DMS 273 (cell line): ENCODE measurements around the gene CFAP97D2.
A peak's percentile ranks its signal among the peaks of the same experiment; 100 is the strongest.
"Not testable (repeated sequence)": the region's sequence is repeated elsewhere in the genome, so short reads cannot be mapped to it uniquely, and the experiment has no call there.

Experiments
- DNase-seq: peaks from one replicate; lab custom pipeline; 2025; ENCODE audit not compliant: unreplicated experiment; lab: John Stamatoyannopoulos, UW

The CFAP97D2 gene

DNA sequence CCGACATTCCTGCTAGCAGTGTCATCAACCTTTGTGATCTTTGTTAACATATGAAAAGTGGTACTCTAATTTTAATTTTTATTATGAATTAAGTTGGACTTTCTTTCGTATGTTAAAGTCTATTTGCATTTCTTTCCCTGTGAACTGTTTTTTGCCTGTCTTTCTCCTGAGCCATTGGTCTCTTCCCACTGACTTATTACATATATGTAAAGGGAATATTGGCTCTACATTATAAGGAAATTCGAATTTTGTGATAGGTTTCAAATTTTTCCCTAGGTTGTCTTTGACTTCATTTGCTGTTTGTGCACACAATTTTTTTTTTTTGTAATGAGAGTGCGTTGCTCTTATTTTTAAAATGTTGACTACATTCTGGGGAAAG is 55.2 kb downstream of the CFAP97D2 start:
- DNase-seq: no peak

DNA sequence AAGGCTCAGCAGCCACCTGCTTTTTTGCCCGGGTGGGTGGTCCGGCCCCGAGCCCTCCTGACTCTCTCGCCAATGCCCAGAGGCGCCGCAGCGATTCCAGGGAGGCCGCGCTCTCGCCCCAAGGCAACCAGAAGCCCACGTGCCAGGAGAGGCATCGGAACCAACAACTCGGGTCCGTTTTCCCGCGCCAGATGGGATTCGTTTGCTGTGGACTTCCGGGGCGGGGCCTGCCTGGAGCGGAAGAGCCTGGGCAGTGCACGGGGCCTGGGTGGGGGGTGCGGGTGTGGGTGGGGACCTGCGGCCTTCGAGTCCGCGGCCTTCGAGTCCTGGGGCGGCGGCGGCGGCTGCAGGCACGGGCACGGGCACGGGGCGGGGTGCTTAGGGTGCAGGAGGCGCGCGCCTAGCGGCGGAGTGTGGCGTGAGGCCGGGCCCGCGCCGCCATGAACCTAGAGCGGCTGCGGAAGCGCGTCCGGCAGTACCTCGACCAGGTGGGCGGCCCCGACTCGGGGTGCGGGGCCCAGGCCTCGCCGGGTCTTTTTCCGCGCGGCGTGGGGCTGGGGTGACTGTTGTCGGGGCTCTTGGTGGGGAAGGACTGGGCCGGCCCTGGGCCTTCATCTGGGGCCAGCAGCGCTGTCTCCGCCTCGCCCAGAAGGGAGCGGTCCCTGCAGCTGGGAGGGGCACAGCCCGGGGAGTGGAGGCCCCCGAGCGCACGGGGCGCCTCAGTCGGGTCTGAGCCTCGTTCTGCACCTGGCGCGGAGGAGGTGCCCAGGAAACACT is 55.8 kb downstream of the CFAP97D2 start, which contains the start of gene CDC16:
TSS of gene CDC16 (plus strand) at position 253 of the 777 bp plus-strand sequence. CDS start at position 441, 188 bp downstream.
- DNase-seq: peak; percentile 95

DNA sequence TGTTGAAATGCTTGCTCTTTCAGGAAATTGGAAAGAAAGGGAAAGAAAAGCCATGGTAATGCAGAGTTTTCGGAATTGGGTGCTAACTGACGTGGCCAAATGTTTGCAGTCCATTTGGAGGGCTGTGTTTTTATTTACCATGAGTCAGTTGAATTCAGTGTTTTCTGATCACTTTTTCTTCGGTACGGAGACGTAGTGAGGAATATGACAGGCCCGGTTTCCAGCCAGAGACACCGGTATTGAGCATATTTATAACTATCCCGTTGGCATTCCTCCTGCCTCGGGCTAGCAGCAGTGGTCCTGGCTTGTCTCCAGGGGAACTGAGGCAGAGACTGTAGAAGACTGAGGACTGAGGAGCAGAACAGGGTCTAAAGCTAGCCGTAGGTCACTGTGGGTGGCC is 56.6 kb downstream of the CFAP97D2 start:
- DNase-seq: no peak

DNA sequence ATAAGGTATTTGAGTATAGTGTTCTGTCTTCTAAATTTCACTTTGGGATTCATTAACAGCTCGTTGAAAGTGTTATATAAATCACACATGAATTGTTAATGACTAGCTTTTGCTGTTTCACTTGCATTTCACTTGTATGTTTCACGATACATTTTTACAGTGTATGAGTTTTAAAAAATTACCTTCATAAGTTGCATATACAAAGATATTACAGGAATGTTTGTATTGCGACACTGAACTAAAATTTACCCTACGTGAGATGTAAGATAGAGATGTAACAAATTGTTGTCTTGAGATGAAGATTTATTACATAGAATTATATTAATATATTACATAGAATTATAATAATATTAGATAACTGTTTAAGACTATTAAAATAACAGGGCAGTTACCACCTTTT is 57.2 kb downstream of the CFAP97D2 start:
- no peak for DNase-seq

DNA sequence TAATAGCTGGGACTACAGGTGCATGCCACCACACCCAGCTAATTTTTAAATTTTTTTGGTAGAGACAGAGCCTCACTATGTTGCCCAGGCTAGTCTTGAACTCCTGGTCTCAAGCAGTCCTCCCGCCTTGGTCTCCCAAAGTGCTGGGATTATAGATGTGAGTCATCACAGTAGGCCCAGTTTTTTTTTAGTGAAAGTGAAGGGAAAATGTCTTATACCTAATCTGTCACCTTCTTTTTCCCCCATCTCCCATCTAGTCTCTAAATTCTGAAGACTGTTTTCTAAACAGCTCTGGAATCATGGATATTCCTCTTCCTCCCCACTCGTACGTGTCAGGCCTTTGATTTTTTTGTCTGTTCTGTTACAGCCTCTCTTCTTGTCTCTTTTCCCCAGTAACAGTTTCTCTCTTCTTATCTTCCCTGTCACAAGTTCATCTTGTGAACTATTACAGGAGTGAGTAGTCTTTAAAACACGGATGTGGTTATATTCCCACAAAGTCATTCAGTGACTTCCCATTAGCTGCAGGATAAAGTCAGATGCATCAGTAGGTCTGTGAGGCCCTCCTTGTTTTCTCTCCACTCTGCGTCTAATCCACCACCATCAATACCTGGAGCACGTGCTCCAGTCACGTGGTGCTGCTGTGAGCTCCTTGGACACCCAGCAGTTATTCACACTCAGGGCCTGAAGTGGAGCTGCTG is 58.5 kb downstream of the CFAP97D2 start:
- DNase-seq: no peak

DNA sequence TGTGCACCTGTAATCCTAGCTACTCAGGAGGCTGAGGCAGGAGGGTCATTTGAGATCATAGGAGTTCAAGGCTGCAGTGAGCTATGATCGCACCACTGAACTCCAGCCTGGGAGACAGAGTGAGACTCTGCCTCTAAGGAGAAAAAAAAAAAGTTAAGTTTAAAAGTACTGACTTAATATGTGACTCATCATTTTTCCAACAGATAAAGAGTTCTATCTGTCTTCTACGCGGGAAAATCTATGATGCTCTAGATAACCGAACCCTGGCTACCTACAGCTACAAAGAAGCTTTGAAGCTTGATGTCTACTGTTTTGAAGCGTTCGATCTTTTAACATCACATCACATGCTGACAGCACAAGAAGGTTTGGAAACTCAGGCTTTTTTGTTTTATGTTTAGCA is 62.9 kb downstream of the CFAP97D2 start:
- DNase-seq: no peak

DNA sequence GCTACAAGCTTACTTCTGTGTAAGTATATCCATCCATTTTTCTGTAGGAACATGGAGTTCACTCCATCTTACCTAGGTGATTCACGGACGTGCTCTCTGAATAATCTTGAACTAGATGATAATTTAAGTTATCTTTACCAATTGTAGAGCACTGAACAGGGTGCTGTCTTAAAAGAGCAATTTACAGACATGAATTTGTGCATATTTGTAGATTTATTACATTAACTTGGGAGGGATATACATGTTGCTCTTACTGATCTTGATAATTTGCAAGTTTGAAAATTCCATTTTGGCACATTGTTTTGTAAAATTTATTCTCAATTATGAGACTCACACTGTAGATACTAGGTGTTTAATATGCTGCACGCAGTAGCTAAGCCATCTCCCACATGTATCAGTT is 64.9 kb downstream of the CFAP97D2 start:
- DNase-seq: no peak

DNA sequence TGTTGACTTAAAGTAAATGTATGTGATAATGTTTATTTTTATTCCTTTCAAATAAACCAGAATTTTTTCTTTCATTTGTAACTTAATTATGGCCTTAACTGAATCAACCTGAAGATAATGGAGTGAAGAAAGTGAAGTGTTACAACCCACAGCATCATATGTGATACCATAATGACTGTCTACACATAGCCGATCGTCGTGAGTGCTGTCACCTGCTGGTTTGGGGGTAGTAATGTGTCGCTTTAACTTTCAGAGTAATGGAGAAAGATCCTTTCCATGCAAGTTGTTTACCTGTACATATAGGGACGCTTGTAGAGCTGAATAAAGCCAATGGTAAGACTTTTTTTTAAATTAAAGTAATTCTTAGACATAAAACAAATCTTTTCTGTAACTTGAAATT is 65.6 kb downstream of the CFAP97D2 start:
- no peak for DNase-seq

DNA sequence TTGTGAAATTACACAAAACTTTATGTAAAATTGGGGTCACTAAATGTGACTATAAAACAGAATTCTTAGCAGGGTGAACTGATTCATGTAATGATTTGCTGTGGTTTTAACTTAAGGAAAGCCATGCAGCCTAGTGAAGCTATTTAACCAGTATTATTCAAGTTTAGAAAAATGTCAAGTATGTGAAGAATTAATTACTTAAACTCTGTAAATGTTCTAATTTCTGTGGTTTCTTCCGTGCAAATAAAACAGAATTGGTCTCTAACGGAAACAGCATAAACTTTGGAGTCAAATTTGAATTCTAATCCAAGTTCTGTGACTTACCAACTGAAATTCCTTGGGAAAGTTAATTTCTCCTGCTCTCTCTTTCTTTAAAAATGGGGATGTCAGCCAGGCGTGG is 69.0 kb downstream of the CFAP97D2 start:
- no peak for DNase-seq

DNA sequence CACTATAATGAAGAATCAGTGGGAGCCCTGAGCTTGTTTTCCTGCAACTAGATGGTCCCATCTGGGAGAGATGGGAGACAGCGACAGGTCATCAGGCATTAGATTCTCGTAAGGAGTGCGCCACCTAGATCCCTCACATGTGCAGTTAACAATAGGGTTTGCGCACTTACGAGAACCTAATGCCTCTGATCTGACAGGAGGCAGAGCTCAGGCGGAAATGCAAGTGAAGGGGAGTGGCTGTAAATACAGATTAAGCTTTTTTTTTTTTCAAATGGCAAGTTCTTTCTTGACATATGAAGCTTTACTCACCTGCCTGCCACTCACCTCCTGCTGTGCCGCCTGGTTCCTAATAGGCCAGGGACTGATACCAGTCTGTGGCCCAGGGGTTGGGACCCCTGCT is 70.0 kb downstream of the CFAP97D2 start:
- DNase-seq: no peak

DNA sequence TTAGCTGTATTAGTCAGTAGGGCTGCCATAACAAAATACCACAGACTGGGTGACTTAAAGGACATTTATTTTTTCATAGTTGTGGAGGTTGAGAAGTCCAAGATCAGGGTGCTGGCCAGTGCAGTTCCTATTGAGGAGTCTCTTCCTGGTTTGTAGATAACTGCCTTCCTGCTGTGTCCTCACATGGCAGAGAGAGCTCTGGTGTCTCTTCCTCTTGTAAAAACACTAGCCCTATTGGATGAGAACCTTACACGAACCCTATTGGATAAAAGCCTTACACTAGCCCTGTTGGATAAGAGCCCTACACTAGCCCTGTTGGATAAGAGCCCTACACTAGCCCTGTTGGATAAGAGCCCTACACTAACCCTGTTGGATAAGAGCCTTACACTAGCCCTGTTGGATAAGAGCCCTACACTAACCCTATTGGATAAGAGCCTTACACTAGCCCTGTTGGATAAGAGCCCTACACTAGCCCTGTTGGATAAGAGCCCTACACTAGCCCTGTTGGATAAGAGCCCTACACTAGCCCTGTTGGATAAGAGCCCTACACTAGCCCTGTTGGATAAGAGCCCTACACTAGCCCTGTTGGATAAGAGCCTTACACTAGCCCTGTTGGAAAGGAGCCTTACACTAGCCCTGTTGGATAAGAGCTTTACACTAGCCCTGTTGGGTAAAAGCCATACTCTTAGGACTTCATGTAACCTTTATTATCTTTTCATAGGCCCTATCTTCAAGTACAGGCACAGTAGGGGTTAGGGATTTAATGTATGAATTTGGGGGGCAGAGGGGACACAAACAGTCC is 72.8 kb downstream of the CFAP97D2 start:
- DNase-seq: not testable (repeated sequence)

DNA sequence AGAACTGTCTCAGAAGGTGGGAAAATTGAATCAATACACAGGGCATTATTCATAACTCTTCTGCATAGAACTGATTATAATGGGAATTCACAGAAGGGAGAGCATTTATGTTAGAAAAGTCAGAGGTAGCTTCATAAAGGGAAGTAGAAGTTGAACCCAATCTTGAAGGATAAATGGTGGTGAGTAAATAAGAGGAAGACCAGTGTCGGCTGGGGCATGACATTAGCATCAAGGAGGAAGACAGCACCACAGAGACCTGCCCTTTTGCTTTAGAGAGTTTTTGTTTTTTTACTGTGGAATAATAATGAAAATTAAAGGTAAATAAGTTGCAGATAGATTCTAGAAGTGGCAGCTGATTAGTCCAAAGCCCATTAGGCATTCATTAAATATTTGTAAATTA is 77.5 kb downstream of the CFAP97D2 start:
- DNase-seq: no peak

DNA sequence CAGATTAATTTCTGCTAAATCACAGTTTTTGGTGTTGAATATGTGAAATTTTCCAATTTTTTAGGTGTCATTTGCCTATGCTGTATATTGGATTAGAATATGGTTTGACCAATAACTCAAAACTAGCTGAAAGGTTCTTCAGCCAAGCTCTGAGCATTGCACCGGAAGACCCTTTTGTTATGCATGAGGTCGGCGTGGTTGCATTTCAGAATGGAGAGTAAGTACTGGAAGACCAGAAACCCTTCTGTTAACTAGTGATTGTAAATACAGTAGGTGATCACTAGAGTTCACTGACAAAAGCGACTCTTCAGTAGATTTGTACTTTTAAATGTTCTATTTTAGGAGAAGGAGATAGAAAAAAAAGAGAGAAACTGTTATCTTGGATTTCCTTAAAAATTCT is 78.0 kb downstream of the CFAP97D2 start:
- no peak for DNase-seq

DNA sequence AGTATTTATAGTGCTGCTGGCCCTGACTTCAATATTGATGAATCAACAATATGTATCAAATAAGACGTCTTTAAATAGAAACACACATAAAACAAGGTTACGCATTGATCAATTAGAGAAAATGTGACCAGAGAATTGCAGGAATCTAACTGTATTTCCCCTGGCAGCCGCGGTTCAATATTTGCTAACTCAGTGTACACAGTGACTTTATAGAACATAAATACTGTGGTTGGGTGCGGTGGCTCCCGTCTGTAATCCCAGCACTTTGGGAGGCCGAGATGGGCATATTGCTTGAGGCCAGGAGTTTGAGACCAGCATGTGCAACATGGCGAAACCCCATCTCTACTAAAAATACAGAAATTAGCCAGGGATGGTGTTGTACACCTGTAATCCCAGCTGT is 79.5 kb downstream of the CFAP97D2 start:
- no peak for DNase-seq

DNA sequence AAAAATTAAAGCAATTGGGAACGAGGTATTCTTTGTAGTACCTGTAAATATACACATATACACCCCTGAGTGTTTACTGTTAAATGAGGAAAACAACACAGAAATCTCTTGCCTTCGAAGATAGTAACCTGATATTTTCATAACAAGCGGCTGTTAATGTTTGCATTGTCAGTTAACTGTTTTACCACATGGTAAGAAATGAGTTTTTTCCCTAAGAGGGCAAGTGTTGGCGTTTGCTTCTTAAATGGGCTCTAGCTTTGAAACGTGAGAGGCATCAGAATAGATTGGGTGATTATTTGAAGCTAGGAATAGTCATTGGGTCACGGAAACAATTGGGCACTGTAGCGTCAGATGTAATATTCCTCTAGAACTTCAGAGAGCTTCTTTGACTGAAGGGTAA is 80.3 kb downstream of the CFAP97D2 start:
- no peak for DNase-seq

DNA sequence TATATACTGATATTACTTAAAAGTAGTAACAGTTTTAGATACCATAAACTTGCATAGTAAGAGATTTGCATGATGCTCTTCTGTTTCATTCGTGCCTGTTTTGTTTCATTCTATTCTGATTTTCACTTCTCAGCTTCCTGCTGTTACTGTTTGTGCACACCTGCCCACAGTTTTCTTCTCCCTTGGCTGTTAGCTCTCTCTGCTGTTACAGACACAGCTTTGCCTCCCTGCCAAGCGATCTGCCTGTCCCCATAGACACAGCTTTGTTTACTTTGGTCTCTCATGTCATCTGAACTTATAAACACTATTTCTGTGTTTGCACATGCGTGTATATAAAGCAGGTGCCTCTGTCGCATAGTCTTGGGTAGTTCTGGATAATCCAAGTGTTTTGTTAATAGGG is 80.9 kb downstream of the CFAP97D2 start:
- no peak for DNase-seq

DNA sequence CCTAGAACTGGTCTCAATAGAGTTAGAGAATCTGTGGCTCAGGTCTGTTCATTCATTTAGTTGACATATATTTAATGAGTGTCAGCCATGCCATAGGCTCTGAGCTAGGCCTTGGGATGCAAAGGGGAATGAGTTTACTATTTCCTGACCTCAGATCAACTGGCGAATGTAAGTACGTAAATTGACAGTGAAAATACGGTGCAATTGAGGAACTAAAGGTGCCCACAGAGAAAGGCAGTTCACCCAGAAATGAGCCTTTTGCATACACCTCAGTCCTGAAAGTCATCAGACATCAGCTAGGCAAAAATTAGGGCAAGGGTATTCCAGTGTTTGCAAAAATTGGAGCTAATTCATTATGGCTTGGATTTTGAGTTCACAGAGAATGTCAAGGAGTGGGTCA is 81.8 kb downstream of the CFAP97D2 start:
- no peak for DNase-seq

DNA sequence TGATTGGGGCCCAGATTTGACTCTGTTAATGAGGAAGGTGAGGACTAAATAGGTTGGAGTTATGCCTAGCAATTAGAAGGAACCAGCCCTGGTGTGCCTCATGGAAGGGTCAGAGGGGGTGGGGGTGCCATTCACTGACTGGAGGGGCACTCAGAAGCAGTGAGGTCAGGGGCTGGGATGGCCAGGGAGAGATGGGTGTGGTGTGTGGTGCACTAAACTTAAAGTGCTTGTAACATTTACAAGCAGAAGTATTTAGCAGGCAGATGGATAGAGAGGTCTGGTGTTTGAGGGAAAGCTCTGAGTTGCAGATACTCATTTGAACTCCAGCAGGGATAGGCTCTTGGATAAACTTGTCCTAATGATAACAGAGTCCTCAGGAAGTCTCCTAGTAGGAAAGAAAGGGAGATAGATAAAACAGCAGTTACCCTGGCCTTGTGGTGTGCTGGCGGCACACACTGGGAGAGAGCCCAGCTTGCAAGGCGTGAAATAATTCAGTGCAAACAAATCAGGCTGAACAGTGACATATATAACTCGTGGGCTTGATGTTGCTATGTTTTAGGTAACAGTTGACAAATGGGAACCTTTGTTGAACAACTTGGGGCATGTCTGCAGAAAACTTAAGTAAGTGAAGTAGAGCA is 82.4 kb downstream of the CFAP97D2 start:
- DNase-seq: no peak

DNA sequence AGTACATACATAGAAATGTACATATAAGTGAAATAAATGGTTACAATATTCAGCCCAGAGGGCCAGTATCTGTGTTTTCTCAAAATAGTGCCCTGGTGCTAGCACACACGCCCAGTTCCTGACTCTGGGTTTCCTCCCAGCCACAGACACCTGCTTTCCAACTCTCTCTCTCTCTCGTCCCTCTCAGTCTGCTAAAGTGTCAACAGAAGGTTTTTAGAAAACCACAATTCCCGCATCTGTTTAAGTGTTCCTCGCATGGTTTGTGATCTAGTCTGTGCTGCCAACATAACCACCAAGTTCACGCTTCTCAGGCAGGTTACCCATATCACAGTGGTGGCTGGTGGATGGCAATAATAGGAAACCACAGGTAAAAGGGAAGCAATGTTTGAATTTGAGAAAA is 84.5 kb downstream of the CFAP97D2 start:
- DNase-seq: no peak

DNA sequence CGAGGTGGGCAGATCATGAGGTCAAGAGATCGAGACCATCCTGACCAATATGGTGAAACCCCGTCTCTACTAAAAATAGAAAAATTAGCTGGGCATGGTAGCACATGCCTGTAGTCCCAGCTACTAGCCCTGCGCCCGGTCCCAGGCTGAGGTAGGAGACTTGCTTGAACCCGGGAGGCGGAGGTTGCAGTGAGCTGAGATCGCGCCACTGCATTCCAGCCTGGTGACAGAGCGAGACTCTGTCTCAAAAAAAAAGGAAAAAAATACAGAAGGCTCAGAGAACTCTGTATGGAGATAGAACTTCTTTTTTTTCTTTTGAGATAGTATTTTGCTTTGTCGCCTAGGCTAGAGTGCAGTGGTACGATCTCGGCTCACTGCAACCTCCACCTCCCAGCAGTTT is 85.3 kb downstream of the CFAP97D2 start:
- DNase-seq: not testable (repeated sequence)

DNA sequence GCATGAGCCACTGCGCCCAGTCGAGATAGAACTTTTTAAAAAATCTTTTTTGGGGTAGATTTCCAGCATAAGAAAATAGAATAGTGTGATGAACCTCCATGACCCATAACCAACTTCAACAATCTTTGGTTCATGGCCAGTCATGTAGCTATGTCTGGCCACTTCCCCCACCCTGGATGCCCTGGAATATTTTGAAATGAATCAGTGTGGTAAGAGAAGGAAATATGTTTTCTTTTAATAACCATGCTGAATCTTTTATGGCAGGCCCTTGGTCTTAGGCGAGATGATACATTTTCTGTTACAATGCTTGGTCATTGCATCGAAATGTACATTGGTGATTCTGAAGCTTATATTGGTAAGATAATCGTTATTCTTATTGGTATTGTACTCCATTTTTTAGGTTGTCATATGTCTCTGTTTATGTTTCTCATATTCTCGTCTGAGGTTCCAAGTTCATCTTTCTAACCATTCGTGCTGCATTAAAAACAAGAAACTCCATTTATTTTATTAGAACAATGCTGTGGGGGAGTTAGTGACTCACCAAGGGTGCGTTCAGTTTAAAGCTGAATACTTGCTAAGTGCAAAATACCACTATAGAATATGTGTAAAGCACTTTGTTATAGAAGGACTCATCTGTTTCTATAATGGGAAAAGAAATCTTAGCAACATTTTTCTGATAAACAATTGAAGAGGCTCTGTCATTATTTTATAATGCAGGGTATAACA is 86.0 kb downstream of the CFAP97D2 start:
- no peak for DNase-seq
